SK-N-SH (cell line): ENCODE measurements around the gene SYNC. TPM values are rescaled to one million over a fixed set of nuclear protein-coding genes. Genes with fewer than 3 reads are reported as not detected.

ENCODE experiments used
- CTCF ChIA-PET: fragments of 300-600, 350-600 bp; formaldehyde crosslinking; extraction: SDS; loops from one replicate; lab custom pipeline; 2021; lab: Yijun Ruan, JAX
- POLR2A ChIA-PET: fragments of 350-600 bp; sonication (Branson Sonifier 250); formaldehyde crosslinking; extraction: SDS; loops from one replicate; lab custom pipeline; 2020; ENCODE audit warnings: antibody characterized with exemption, inconsistent platforms; lab: Yijun Ruan, JAX
- DNase-seq: peaks from one replicate; pipeline ENCODE4 v3.0.0; 2012
- H2AFZ ChIP-seq: fragments of 200-600 bp; sonication (generic); 2 replicates; pipeline ENCODE4 v1.8.1; 2016; ENCODE audit warnings: antibody characterized with exemption, mild to moderate bottlenecking, low read depth
- H3F3A ChIP-seq: fragments of 200-600 bp; sonication (generic); replicated peaks from 2 replicates; pipeline ENCODE3; 2016; ENCODE audit warnings: antibody characterized with exemption, mild to moderate bottlenecking; ENCODE audit not compliant: insufficient read depth
- H3K27ac ChIP-seq, 2 experiments: fragments of 200-500 bp in 1 of 2; fragments of 200-600 bp in 1 of 2; sonication (Bioruptor generic) in 1 of 2; sonication (generic), shearing (Covaris generic) in 1 of 2; 2 replicates each; pipeline versions ENCODE4 v1.5.1 to v1.6.1; 2014 to 2016; ENCODE audit warnings: low read depth in 2 of 2, inconsistent platforms in 1 of 2, low read length in 1 of 2, mild to moderate bottlenecking in 1 of 2, mixed read lengths in 1 of 2
- H3K27me3 ChIP-seq: fragments of 200-600 bp; sonication (generic), shearing (Covaris generic); 2 replicates; pipeline ENCODE4 v1.6.1; 2016; ENCODE audit warnings: mixed run types; ENCODE audit not compliant: insufficient read depth
- H3K36me3 ChIP-seq, 2 experiments: fragments of 200-500 bp in 1 of 2; fragments of 200-600 bp in 1 of 2; sonication (Bioruptor generic) in 1 of 2; sonication (generic) in 1 of 2; replicated peaks in 1 of 2; 2 replicates each; pipeline versions ENCODE3 to v1.5.1; 2014 to 2016; ENCODE audit warnings: low read length in 1 of 2, mild to moderate bottlenecking in 1 of 2; ENCODE audit not compliant: insufficient read depth in 2 of 2, control insufficient read depth in 1 of 2
- H3K4me1 ChIP-seq, 2 experiments: fragments of 200-500 bp in 1 of 2; fragments of 200-600 bp in 1 of 2; sonication (Bioruptor generic) in 1 of 2; sonication (generic), shearing (Covaris generic) in 1 of 2; 2 replicates each; pipeline versions ENCODE4 v1.5.1 to v1.6.1; 2014 to 2016; ENCODE audit warnings: low read depth in 1 of 2, low read length in 1 of 2, mixed run types in 1 of 2; ENCODE audit not compliant: insufficient read depth in 2 of 2, control insufficient read depth in 1 of 2
- H3K4me2 ChIP-seq: fragments of 200-600 bp; sonication (generic), shearing (Covaris generic); 2 replicates; pipeline ENCODE4 v1.6.1; 2017; ENCODE audit warnings: mixed run types
- H3K4me3 ChIP-seq, 2 experiments: fragments of 200-500 bp in 1 of 2; fragments of 200-600 bp in 1 of 2; sonication (Bioruptor generic) in 1 of 2; sonication (generic), shearing (Covaris generic) in 1 of 2; 2 replicates each; pipeline versions ENCODE4 v1.5.1 to v1.8.1; 2014 to 2016; ENCODE audit warnings: low read depth in 2 of 2, inconsistent platforms in 1 of 2, low read length in 1 of 2, mild to moderate bottlenecking in 1 of 2, mixed read lengths in 1 of 2, moderate library complexity in 1 of 2
- H3K79me2 ChIP-seq: fragments of 200-600 bp; sonication (generic); 2 replicates; pipeline ENCODE4 v1.8.1; 2017; ENCODE audit warnings: mild to moderate bottlenecking; ENCODE audit not compliant: insufficient read depth
- H3K9ac ChIP-seq: fragments of 200-600 bp; sonication (generic); 2 replicates; pipeline ENCODE4 v1.6.1; 2017; ENCODE audit warnings: mixed run types
- H3K9me2 ChIP-seq: fragments of 200-600 bp; sonication (generic); 2 replicates; pipeline ENCODE4 v1.6.1; 2017; ENCODE audit warnings: mixed run types
- H3K9me3 ChIP-seq: fragments of 200-600 bp; sonication (generic); 2 replicates; pipeline ENCODE4 v1.6.1; 2017; ENCODE audit warnings: mixed run types, mild to moderate bottlenecking, moderate library complexity
- H4K20me1 ChIP-seq: fragments of 200-600 bp; sonication (generic); 2 replicates; pipeline ENCODE4 v1.6.1; 2017; ENCODE audit warnings: mild to moderate bottlenecking, mixed run types; ENCODE audit not compliant: insufficient read depth
- CTCF ChIP-seq: fragments of 200-600 bp; sonication (generic); IDR thresholded peaks from 2 replicates; pipeline ENCODE4 v1.6.1; 2017; ENCODE audit warnings: antibody characterized with exemption, mild to moderate bottlenecking, moderate library complexity
- FOXJ3 ChIP-seq: sonication (generic); formaldehyde crosslinking; IDR thresholded peaks from 2 replicates; pipeline ENCODE4 v1.5.1; 2020; ENCODE audit warnings: mild to moderate bottlenecking, missing genetic modification reagents
- GATA2 ChIP-seq: sonication (generic); formaldehyde crosslinking; IDR thresholded peaks from 2 replicates; pipeline ENCODE4 v1.5.0; 2020; ENCODE audit warnings: mild to moderate bottlenecking, missing genetic modification reagents
- NFIC ChIP-seq: IDR thresholded peaks from 2 replicates; pipeline ENCODE4 v1.4.0; 2012; ENCODE audit warnings: borderline replicate concordance
- PBX3 ChIP-seq: IDR thresholded peaks from 2 replicates; pipeline ENCODE4; 2012
- REST ChIP-seq: IDR thresholded peaks from 2 replicates; pipeline ENCODE4 v1.6.1; 2012; ENCODE audit warnings: mild to moderate bottlenecking, low read depth, low read length, moderate library complexity
- USF1 ChIP-seq: IDR thresholded peaks from 2 replicates; pipeline ENCODE4 v1.4.0; 2012; ENCODE audit warnings: low read depth, borderline replicate concordance
- USF2 ChIP-seq: fragments of 150-350 bp; IDR thresholded peaks from 2 replicates; pipeline ENCODE4 v1.6.1; 2017; ENCODE audit warnings: antibody characterized with exemption, low read length, low read depth, borderline replicate concordance
- ZBTB33 ChIP-seq: IDR thresholded peaks from 2 replicates; pipeline ENCODE4 v1.4.0; 2012; ENCODE audit warnings: low read depth, borderline replicate concordance
- WGBS: methylation state at CpG from one replicate; pipeline ENCODE4 v1.1.6; 2017; ENCODE audit warnings: low lambda C conversion rate; 5-methylcytosine and 5-hydroxymethylcytosine counted together
- polyA plus RNA-seq, 3 experiments: library from polyadenylated mRNA; depleted of rRNA; stranded (reverse); fragments of >200 nt; gene quantifications; 2 replicates each; pipeline ENCODE4 v1.2.3, GENCODE V29; 2012

Gene SYNC
- polyA plus RNA-seq, 1 of the 3 experiments (the other 2 are of a cell fraction), result 25.6 TPM

- TF ChIP-seq USF2 (no peak), NFIC (no peak)
- TF ChIP-seq, all 33 proteins: peak for 0
Observed at GRCh38 chr1:32742199-32742947, 39.8 kb upstream of the SYNC start (continued).

GRCh38 chr1:32741413-32742198, 39.0 kb upstream of the SYNC start:
- Histone ChIP-seq H4K20me1 (no peaks in the 10 kb centered on the region), H3K36me3 (no peaks in the 10 kb centered on the region), H3K9me3 (no peaks in the 10 kb centered on the region), H3K4me3 (peak overlapping the region; percentile 66 to 72), H3F3A (peaks cover 3% of the 10 kb centered on the region), H3K4me2 (peak overlapping the region; percentile 95), H3K79me2 (peaks cover 6% of the 10 kb centered on the region; the same call in 1 of the 2 replicates), H3K4me1 (peaks cover 0 to 23% of the 10 kb centered on the region in 2 experiments; a peak in 1 of 4 replicates), H3K9me2 (no peaks in the 10 kb centered on the region), H3K27ac (no peak overlapping the region), H3K27me3 (no peaks in the 10 kb centered on the region), H3K9ac (peak overlapping the region; percentile 58), H2AFZ (peak overlapping the region; percentile 73)
- POLR2A ChIA-PET, result interaction anchor here (1.2 kb wide), 1 partner anchor 23 kb away, joined by 4 read pairs; no protein-coding TSS in a partner anchor
- 3% methylated on average over 30 of the region's 103 CpGs for WGBS
- peak; percentile 88 for DNase-seq
- TF ChIP-seq FOXJ3 (no peak), GATA2 (CRISPR knock-in tag) (no peak), REST (no peak), PBX3 (no peak), ZBTB33 (no peak), USF1 (no peak), CTCF (peak; percentile 61)
- CTCF ChIA-PET, result interaction anchor here (0.8 to 2.1 kb wide), 9 partner anchors 10 to 341 kb away, joined by 3 to 14 read pairs (median 5); no protein-coding TSS in a partner anchor
